Activated CD8-positive, alpha-beta T cell treated with anti-CD3 and anti-CD28 coated beads for 36 hours (primary cell): ENCODE results near the gene WIPI1. TPM values are rescaled to one million over a fixed set of nuclear protein-coding genes. Genes with fewer than 3 reads are reported as not detected.

Experiments used
- ATAC-seq: fragments of 200-7000 bp; cut with Tn5 transposase; one replicate; pipeline ENCODE4 v1.10.0; 2021; ENCODE audit warnings: mild to moderate bottlenecking, moderate library complexity
- CTCF ChIA-PET: fragments of 350-600 bp; sonication (Branson Sonifier 250); formaldehyde crosslinking; loops from one replicate; lab custom pipeline; 2021; ENCODE audit warnings: antibody characterized with exemption; lab: Charles Lee
- POLR2A ChIA-PET: fragments of 350-600 bp; sonication (Branson Sonifier 250); formaldehyde crosslinking; loops from one replicate; lab custom pipeline; 2021; ENCODE audit warnings: antibody characterized with exemption; lab: Charles Lee
- DNase-seq: peaks from one replicate; pipeline ENCODE4 v3.0.0-alpha.2; 2020
- H3K27ac Mint-ChIP-seq: one replicate; pipeline ENCODE4 v1.8.0; 2021; ENCODE audit warnings: mild to moderate bottlenecking, mixed read lengths
- H3K27me3 Mint-ChIP-seq: one replicate; pipeline ENCODE4 v1.8.0; 2021; ENCODE audit warnings: mixed read lengths
- H3K36me3 Mint-ChIP-seq: one replicate; pipeline ENCODE4 v1.8.0; 2021; ENCODE audit warnings: low read depth, mixed read lengths
- H3K4me1 Mint-ChIP-seq: one replicate; pipeline ENCODE4 v1.8.0; 2021; ENCODE audit warnings: low read depth, mixed read lengths
- H3K4me3 Mint-ChIP-seq: one replicate; pipeline ENCODE4 v1.8.0; 2021; ENCODE audit warnings: mild to moderate bottlenecking, moderate library complexity, mixed read lengths
- H3K9me3 Mint-ChIP-seq: one replicate; pipeline ENCODE4 v1.8.0; 2021; ENCODE audit warnings: mixed read lengths
- CTCF ChIP-seq: fragments of 200-600 bp; IDR thresholded peaks from one replicate; pipeline ENCODE4 v1.8.0; 2022; ENCODE audit warnings: antibody characterized with exemption, mild to moderate bottlenecking
- intact Hi-C: fragments of 100-400 bp; cut with micrococcal nuclease; formaldehyde crosslinking; loops from one replicate; pipeline ENCODE4 v1.10.0; 2022
- total RNA-seq, 2 experiments: library from RNA; stranded (reverse); gene quantifications; one replicate each; pipeline ENCODE4 v1.2.3, GENCODE V29; 2021

WIPI1 gene
- total RNA-seq, 2 experiments from 2014 or later, result 11.3 to 13.1 TPM

- Mint-ChIP-seq H3K27ac (no peak overlapping the region), H3K27me3 (no peaks in the 10 kb centered on the region), H3K4me3 (no peak overlapping the region), H3K9me3 (peaks cover 26% of the 10 kb centered on the region), H3K4me1 (peaks cover 23% of the 10 kb centered on the region), H3K36me3 (peaks cover 28% of the 10 kb centered on the region)
- POLR2A ChIA-PET, result no interaction called here
- intact Hi-C loops, result loop anchor here (5.0 to 10.0 kb wide), 2 partner anchors 48 to 141 kb away; no protein-coding TSS in a partner anchor
- DNase-seq (no peak), ATAC-seq (no peak)
- CTCF ChIA-PET, result no interaction called here
- no peak for TF ChIP-seq CTCF
Measured at GRCh38 chr17:68403122-68403521, 54.2 kb downstream of the WIPI1 start.

- intact Hi-C loops, result loop anchor here (5.0 to 10.0 kb wide), 2 partner anchors 46 to 139 kb away; no protein-coding TSS in a partner anchor
- Mint-ChIP-seq H3K27ac (no peak overlapping the region), H3K27me3 (no peaks in the 10 kb centered on the region), H3K36me3 (peaks cover 20% of the 10 kb centered on the region), H3K9me3 (peaks cover 12% of the 10 kb centered on the region), H3K4me3 (no peak overlapping the region), H3K4me1 (peaks cover 34% of the 10 kb centered on the region)
- ChIA-PET POLR2A (no interaction called here), CTCF (interaction anchor here (1.1 kb wide), 1 partner anchor 109 kb away, joined by 3 read pairs; no protein-coding TSS in a partner anchor)
- no peak for TF ChIP-seq CTCF
- ATAC-seq (no peak), DNase-seq (no peak)
Measured at GRCh38 chr17:68401288-68401687, 56.0 kb downstream of the WIPI1 start.

GRCh38 chr17:68400404-68400735, 56.9 kb downstream of the WIPI1 start:
- no peak for TF ChIP-seq CTCF
- ATAC-seq (peak; percentile 2), DNase-seq (no peak)
- intact Hi-C loops, result loop anchor here (5.0 to 10.0 kb wide), 2 partner anchors 46 to 138 kb away; no protein-coding TSS in a partner anchor
- Mint-ChIP-seq H3K4me3 (no peak overlapping the region), H3K27me3 (no peaks in the 10 kb centered on the region), H3K4me1 (peaks cover 35% of the 10 kb centered on the region), H3K9me3 (peaks cover 11% of the 10 kb centered on the region), H3K27ac (peak overlapping the region; percentile 60), H3K36me3 (peaks cover 22% of the 10 kb centered on the region)
- ChIA-PET CTCF (interaction anchor here (1.1 to 2.8 kb wide), 8 partner anchors 44 to 138 kb away, joined by 3 to 21 read pairs (median 10); partner anchors contain the start of gene SLC16A6), POLR2A (interaction anchor here (0.6 to 1.0 kb wide), 2 partner anchors 14 to 54 kb away, joined by 3 read pairs; no protein-coding TSS in a partner anchor)

- DNase-seq (peak; percentile 64), ATAC-seq (peak; percentile 79)
- no peak for TF ChIP-seq CTCF
- ChIA-PET CTCF (interaction anchor here (1.0 to 3.2 kb wide), 27 partner anchors 9 to 227 kb away, joined by 3 to 21 read pairs (median 6); partner anchors contain the start of gene SLC16A6), POLR2A (interaction anchor here (0.6 to 1.8 kb wide), 7 partner anchors 9 to 151 kb away, joined by 3 to 8 read pairs (median 3); partner anchors contain the start of genes ARSG and SLC16A6)
- peaks cover 35% of the 10 kb centered on the region for H3K4me1 Mint-ChIP-seq
- peaks cover 11% of the 10 kb centered on the region for H3K9me3 Mint-ChIP-seq
- peak overlapping the region; percentile 26 for H3K27ac Mint-ChIP-seq
- intact Hi-C loops, result loop anchor here (5.0 to 10.0 kb wide), 3 partner anchors 45 to 138 kb away; no protein-coding TSS in a partner anchor
- peaks cover 23% of the 10 kb centered on the region for H3K36me3 Mint-ChIP-seq
- no peaks in the 10 kb centered on the region for H3K27me3 Mint-ChIP-seq
- H3K4me3 Mint-ChIP-seq, result peak overlapping the region; percentile 24
Measured at GRCh38 chr17:68399638-68400403, 57.5 kb downstream of the WIPI1 start.
